ENCODE data around the gene KRT74.

- TF ChIP-seq TAF1 (conservative IDR thresholded peaks at IDR 0.05) (no peak), SP1 (IDR thresholded peaks at IDR 0.05) (no peak), RAD21 (IDR thresholded peaks at IDR 0.05) (no peak), GABPA (IDR thresholded peaks at IDR 0.05 in 1 of 2, conservative IDR thresholded peaks at IDR 0.05 in 1 of 2) (no peak), RXRA (IDR thresholded peaks at IDR 0.05) (no peak), EGR1 (IDR thresholded peaks at IDR 0.05; ENCODE audit: low read depth in 2 of 2) (no peak), YY1 (IDR thresholded peaks at IDR 0.05) (no peak), FOXA1 (IDR thresholded peaks at IDR 0.05) (no peak)
- TF ChIP-seq, protein P1, sequence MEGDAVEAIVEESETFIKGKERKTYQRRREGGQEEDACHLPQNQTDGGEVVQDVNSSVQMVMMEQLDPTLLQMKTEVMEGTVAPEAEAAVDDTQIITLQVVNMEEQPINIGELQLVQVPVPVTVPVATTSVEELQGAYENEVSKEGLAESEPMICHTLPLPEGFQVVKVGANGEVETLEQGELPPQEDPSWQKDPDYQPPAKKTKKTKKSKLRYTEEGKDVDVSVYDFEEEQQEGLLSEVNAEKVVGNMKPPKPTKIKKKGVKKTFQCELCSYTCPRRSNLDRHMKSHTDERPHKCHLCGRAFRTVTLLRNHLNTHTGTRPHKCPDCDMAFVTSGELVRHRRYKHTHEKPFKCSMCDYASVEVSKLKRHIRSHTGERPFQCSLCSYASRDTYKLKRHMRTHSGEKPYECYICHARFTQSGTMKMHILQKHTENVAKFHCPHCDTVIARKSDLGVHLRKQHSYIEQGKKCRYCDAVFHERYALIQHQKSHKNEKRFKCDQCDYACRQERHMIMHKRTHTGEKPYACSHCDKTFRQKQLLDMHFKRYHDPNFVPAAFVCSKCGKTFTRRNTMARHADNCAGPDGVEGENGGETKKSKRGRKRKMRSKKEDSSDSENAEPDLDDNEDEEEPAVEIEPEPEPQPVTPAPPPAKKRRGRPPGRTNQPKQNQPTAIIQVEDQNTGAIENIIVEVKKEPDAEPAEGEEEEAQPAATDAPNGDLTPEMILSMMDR (IDR thresholded peaks at IDR 0.05; ENCODE audit: low read depth, low read length, missing input control): no peak
- TF ChIP-seq, protein P2, sequence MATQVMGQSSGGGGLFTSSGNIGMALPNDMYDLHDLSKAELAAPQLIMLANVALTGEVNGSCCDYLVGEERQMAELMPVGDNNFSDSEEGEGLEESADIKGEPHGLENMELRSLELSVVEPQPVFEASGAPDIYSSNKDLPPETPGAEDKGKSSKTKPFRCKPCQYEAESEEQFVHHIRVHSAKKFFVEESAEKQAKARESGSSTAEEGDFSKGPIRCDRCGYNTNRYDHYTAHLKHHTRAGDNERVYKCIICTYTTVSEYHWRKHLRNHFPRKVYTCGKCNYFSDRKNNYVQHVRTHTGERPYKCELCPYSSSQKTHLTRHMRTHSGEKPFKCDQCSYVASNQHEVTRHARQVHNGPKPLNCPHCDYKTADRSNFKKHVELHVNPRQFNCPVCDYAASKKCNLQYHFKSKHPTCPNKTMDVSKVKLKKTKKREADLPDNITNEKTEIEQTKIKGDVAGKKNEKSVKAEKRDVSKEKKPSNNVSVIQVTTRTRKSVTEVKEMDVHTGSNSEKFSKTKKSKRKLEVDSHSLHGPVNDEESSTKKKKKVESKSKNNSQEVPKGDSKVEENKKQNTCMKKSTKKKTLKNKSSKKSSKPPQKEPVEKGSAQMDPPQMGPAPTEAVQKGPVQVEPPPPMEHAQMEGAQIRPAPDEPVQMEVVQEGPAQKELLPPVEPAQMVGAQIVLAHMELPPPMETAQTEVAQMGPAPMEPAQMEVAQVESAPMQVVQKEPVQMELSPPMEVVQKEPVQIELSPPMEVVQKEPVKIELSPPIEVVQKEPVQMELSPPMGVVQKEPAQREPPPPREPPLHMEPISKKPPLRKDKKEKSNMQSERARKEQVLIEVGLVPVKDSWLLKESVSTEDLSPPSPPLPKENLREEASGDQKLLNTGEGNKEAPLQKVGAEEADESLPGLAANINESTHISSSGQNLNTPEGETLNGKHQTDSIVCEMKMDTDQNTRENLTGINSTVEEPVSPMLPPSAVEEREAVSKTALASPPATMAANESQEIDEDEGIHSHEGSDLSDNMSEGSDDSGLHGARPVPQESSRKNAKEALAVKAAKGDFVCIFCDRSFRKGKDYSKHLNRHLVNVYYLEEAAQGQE (IDR thresholded peaks at IDR 0.05): no peak
- TF ChIP-seq, protein P3, sequence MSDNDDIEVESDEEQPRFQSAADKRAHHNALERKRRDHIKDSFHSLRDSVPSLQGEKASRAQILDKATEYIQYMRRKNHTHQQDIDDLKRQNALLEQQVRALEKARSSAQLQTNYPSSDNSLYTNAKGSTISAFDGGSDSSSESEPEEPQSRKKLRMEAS (IDR thresholded peaks at IDR 0.05): no peak
These were observed 35.4 kb upstream of the KRT74 start for GRCh38 chr12:52608826-52609630.

Measured in liver (tissue), 3 donors.